T-helper 9 cell (primary cell): ENCODE data around the gene VPS13A.

ENCODE experiments used
- DNase-seq: peaks from one replicate; pipeline ENCODE4 v3.0.0-alpha.2; 2020

The VPS13A gene

GRCh38 chr9:77463151-77463550 is 285.8 kb downstream of the VPS13A start:
- no peak for DNase-seq

DNA sequence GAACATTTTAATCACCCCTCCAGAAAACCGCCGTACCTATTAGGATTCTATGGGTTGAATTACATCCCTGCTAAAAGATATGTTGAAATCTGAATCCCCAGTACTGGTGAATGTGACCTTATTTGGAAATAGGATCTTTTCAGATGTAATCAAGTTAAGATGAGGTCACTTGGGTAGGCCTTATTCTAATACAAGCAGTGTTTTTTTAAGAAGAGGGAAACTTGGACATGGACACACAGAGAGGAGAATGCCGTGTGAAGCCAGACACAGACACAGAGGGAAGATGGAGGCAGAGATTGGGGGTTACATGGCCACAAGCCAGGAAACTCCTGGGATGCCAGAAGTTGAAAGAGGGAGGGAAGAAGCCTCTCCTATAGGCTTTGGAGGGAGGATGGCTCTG is 287.3 kb downstream of the VPS13A start:
- DNase-seq: no peak

DNA sequence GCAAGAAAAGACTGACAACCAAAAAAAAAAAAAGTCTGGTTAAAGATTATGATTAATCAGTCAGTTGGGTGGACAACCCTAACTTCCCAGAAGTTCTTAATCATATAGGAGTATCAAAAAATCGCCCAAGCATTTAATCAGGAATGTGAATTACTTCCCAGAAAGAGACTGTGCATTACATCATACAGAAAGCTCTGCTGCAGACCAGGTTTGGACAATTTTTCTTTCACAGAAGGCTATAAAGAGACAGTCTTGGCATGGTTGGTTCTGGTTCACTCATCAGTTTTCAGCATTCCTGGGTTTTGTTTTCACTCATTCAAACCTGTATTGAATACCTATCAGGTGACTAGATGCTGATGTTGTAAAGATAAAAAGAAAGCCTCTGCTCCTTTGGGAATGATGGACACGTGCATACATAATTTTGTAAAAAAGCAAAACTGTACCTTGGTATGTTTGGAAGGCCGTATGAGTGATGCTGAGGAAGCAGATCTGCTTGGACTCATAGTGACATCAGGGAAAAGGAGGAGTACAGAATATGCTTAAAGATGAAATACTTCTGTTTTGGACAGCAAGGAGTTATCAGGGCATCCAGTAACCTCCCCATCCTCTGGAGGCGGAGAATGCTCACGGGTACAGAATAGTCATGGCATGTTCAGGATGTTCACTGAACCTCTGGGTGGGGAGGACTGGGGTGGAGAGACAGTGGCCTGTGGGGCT is 292.3 kb downstream of the VPS13A start:
- DNase-seq: no peak
